ENCODE data around the gene SYNPR. TPM values are rescaled to one million over a fixed set of nuclear protein-coding genes. Genes with fewer than 3 reads are reported as not detected.

Gene SYNPR
- total RNA-seq, 1 donor from 2014 or later = not detected

GRCh38 chr3:63508305-63508704, 230.2 kb downstream of the SYNPR start:
- intact Hi-C loops (cut with micrococcal nuclease) = no loop called here
- DNase-seq = no peak
- ATAC-seq = no peak

DNA sequence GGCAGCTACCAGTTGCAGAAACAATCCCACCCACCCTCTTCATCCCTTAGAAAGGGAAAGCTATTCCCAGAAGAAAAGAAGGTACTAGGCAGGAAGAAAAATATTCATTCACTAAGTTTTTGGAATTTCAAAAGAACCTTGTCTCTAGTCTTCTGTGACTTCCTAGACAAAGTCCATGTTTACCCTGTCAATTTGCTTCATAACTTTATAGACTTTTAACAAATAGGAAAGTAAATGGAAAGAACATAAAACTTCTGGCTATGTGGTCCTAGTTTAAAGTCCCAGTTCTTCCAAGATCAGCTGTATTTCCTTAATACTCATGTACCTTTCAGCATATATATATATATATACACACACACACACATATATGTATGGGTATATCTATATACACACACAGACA, 230.7 kb downstream of the SYNPR start:
- ATAC-seq (no peak), DNase-seq (no peak)
- intact Hi-C loops (cut with micrococcal nuclease) = no loop called here

DNA sequence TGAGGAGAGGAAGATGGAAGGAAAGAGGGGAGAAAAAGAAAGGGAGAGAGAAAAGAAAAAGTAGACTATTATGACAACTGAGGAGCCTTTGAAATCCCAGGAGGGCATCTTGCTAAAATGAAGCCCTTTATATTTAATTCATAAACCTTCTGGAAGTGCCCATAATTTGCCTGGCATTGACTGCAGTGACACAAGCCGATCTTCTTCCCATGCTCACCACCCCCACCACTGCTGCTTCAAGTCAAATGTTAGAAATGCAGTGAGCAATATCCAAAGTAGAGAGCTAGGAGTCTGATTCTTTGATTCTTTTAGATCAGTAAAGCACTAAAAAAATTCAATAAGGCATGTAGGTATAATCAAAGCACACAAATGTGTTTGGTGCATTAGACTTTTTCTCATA, 235.7 kb downstream of the SYNPR start:
- intact Hi-C loops (cut with micrococcal nuclease) = no loop called here
- ATAC-seq (no peak), DNase-seq (no peak)

- ATAC-seq = no peak
These were observed 236.6 kb downstream of the SYNPR start for GRCh38 chr3:63514678-63515077.

GRCh38 chr3:63519426-63519825, 241.3 kb downstream of the SYNPR start:
- ATAC-seq = no peak
- intact Hi-C loops (cut with micrococcal nuclease) = no loop called here

More at GRCh38 chr3:63514678-63515077, 236.6 kb downstream of the SYNPR start:
- no peak for DNase-seq
- intact Hi-C loops (cut with micrococcal nuclease) = no loop called here

DNA sequence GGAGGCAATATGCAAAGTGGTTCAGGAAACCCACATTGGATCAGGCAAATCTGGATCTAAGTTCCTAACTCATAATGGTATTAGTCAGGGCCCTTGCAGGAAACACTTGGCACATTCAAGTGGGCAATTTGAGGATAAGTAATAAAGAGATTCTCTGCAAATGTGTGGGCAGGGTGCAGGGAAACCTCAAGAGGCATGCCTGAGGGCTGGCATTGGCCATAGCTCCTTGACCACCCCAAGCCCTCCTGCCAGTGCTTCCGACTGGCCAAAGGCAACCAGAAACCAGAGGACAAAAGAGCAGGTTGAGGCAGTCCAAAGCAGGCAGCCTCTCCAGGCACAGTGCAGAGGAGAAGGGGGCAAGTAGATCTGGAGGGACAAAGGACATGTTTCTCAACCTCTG, 243.5 kb downstream of the SYNPR start:
- intact Hi-C loops (cut with micrococcal nuclease) = no loop called here
- no peak for DNase-seq
- no peak for ATAC-seq

More at GRCh38 chr3:63519426-63519825, 241.3 kb downstream of the SYNPR start:
- DNase-seq = no peak

DNA sequence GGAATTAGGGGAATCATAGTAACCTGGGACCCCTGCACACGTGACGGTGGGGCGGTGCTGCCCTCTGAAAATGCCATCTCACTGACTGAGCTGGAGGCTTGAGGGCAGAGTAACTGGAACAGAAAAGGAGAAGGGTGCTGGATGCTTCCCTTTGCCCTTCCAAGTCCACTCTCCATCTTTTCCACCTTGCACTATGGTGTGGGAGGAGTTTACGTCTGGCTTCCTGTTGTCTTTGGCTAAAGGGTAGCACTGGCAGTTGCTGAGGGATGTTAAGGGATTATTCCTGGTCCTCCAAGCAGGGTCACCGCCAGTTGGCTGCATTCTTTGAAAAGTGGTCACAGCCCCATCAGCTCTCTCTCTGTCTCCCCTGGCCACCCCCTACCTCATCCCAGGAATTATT, 245.0 kb downstream of the SYNPR start:
- DNase-seq (no peak), ATAC-seq (no peak)
- intact Hi-C loops (cut with micrococcal nuclease) = no loop called here

DNA sequence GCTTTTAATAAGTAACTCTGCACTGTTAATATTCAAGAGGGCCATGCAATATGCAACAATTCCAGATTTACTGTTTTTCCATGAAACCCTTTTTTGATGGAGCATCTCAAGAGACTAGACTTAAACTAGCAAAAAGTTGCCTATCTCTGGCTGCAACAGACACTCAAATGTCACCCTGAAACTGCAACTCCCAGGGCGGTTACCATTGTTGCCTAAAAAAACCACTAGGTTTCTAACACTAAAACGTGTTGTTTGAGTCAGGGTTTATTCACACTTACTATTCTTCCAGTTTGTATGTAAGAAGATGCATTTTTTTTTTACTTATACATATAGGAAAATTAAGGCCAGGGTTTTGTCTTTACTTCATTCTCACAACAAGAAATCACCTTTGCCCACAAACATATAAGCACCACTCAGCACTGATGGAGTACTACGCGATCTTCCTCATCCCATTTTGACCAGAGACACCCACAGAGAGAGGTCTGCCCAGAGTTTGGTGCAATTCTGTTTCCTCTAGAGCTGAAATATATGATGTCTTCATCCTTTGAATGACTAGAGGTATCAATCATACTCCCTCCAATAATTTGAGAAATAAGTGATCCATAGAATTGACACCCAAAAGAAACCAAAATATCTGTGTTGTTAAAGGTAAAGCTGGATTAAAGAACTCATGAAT, 250.4 kb downstream of the SYNPR start:
- DNase-seq = no peak
- intact Hi-C loops (cut with micrococcal nuclease) = no loop called here
- ATAC-seq = no peak

GRCh38 chr3:63532521-63532920, 254.4 kb downstream of the SYNPR start:
- ATAC-seq = no peak
- DNase-seq = no peak
- intact Hi-C loops (cut with micrococcal nuclease) = no loop called here

DNA sequence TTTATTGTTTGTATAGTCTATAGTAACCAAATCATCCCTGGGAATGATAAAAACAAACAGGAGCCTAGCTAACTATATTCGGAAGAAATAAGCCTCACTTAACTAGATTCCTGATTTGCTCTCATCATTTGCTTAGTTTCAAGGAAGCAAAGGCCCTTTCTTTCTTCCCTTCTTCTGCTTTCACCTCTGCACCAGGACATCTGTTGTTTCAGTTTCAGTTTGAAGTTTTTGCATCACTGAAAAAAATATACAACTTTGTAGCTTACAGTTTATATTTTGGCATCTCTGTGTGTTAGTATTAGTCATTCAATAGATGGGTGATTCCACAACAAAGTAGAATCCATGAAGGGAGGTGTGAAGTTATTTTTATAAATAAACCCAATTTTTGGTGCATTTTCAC, 260.8 kb downstream of the SYNPR start:
- intact Hi-C loops (cut with micrococcal nuclease) = no loop called here
- DNase-seq (no peak), ATAC-seq (no peak)

GRCh38 chr3:63555767-63556166, 277.7 kb downstream of the SYNPR start:
- ATAC-seq (no peak), DNase-seq (no peak)
- intact Hi-C loops (cut with micrococcal nuclease) = no loop called here

DNA sequence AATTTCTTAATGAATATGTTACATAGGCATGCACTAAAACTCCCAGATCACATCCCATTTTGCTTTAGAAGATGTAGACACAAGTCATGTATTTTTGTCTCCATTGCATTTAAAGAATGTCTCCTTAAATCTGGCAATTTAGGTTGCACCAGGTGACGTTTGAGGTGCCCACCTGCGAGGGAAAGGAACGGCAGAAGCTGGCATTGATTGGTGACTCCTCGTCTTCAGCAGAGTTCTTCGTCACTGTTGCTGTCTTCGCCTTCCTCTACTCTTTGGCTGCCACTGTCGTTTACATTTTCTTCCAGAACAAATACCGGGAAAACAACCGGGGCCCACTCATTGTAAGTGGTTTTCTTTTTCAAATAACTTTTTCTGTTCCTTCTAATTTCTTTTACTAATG, 278.3 kb downstream of the SYNPR start:
- DNase-seq (no peak), ATAC-seq (no peak)
- intact Hi-C loops (cut with micrococcal nuclease) = no loop called here

GRCh38 chr3:63557912-63558311, 279.8 kb downstream of the SYNPR start:
- no peak for DNase-seq
- intact Hi-C loops (cut with micrococcal nuclease) = no loop called here

GRCh38 chr3:63559884-63560283, 281.8 kb downstream of the SYNPR start:
- DNase-seq (no peak), ATAC-seq (no peak)
- intact Hi-C loops (cut with micrococcal nuclease) = no loop called here

More at GRCh38 chr3:63557912-63558311, 279.8 kb downstream of the SYNPR start:
- no peak for ATAC-seq

DNA sequence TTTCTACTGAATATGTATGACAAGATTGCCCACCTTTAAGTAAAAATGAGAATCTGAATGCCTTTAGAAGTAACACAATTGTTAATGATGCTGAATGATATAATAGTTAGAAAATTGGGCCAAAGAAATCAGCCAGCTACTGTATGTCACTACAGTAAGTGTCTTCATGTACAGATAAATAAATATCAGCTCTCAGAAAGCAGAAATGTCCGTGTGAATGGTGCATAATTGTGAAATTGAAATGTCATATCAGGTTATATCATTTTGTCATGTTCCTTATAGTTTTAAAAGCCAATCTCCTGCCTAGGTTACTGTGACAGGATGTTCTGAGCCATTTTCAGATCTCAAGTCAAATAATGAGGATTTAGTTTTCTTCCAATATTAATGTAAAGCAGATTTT, 283.8 kb downstream of the SYNPR start:
- DNase-seq (no peak), ATAC-seq (no peak)
- intact Hi-C loops (cut with micrococcal nuclease) = no loop called here

DNA sequence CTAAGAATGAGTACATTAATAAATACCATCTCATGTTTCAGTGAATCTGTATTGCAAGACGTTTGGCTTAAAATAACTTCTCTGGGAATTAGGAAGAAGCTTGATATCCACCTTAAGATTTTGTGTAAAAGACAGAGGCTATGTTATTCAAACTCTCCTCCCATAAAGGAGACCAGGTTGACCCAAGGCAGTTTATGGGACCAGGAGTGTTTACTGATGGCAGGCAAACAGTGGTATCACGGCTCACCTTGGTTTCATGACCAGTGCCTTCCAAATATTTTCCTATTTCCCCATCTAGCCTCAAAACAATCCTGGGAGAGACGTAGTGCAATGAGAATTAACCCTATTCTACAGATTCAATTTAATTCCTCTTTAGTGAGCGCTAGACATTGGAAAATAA, 284.2 kb downstream of the SYNPR start:
- ATAC-seq = no peak
- intact Hi-C loops (cut with micrococcal nuclease) = no loop called here
- DNase-seq = no peak

DNA sequence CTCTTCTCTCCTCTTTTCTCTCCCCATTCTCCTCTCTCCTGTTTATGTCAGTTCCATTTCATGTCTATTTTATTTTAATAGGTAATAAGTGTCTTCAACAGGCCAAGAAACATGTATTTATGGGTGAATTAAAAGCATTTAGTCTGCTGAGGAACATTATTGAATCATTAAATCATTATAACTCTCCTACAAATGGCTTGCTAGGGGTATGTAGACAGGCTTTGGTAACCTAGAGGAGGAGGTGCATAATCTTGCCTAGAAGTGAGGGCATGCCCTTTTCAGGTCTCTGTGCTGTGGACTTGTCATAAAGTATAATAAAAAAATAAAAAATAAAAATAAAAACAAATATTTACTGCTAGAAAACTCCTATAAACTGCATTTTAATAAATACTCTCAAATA, 285.5 kb downstream of the SYNPR start:
- intact Hi-C loops (cut with micrococcal nuclease) = no loop called here
- DNase-seq (no peak), ATAC-seq (no peak)

- intact Hi-C loops (cut with micrococcal nuclease) = no loop called here
- ATAC-seq (no peak), DNase-seq (no peak)
These were observed 287.1 kb downstream of the SYNPR start for GRCh38 chr3:63565220-63565619.

DNA sequence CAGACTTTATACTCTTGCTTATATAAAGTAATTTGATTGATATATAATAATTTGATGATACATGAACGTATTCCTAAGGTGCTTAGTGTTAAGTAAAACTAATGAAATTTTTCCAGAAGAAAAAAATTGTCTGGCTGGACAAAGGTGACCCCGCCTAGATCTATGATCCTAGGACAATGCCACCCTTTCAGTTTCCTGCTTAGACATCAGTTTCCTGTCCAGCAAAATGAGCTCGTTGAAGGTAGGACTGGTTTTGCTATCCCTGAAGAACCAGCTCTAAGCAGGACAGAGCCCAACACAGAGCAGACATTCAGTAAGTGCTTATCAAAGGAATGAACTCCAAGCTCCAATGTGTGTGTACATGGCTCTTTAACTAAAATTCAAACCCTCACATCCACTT, 293.6 kb downstream of the SYNPR start:
- DNase-seq (no peak), ATAC-seq (no peak)
- intact Hi-C loops (cut with micrococcal nuclease) = no loop called here

DNA sequence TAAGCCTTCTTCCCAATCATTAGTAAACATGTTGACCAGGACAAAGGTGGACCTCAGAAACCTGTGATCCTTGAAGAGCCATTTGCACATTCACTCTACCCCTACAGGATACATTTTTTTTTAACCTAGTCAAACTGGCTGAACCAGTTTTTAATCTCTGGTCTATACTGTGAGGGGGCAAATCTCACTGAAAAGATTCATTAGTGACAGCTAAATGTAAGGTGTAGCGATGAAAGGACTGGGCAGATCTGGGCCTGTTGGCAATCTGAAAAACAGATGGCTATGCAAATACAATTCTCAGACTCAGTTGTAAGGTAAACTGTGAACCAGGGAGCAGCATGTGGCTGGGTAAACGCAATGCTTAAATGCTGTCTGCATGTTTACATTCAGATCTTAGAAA, 298.7 kb downstream of the SYNPR start:
- no peak for ATAC-seq
- intact Hi-C loops (cut with micrococcal nuclease) = no loop called here
- no peak for DNase-seq

GRCh38 chr3:63578858-63579257, 300.8 kb downstream of the SYNPR start:
- ATAC-seq = no peak
- intact Hi-C loops (cut with micrococcal nuclease) = no loop called here
- DNase-seq = no peak

GRCh38 chr3:63580151-63580550, 302.0 kb downstream of the SYNPR start:
- DNase-seq (no peak), ATAC-seq (no peak)
- intact Hi-C loops (cut with micrococcal nuclease) = no loop called here

Data from left ventricle myocardium superior (tissue), 1 donor.